Endodermal cell (in vitro differentiated cells): ENCODE data around the gene DNAJC12. TPM values are rescaled to one million over a fixed set of nuclear protein-coding genes. Genes with fewer than 3 reads are reported as not detected.

Experiments used
- DNase-seq: peaks from one replicate; pipeline ENCODE4 v3.0.0-alpha.2; 2017
- H3K27ac ChIP-seq: 2 replicates; pipeline ENCODE4 v1.5.1; 2013; ENCODE audit warnings: mild to moderate bottlenecking, low read depth, low read length, moderate library complexity
- H3K27me3 ChIP-seq: 2 replicates; pipeline ENCODE4 v1.6.1; 2013; ENCODE audit warnings: mild to moderate bottlenecking, low read length, moderate library complexity; ENCODE audit not compliant: insufficient read depth, control insufficient read depth, poor library complexity, severe bottlenecking
- H3K36me3 ChIP-seq: 2 replicates; pipeline ENCODE4 v1.7.0; 2013; ENCODE audit warnings: mild to moderate bottlenecking, low read length, moderate library complexity; ENCODE audit not compliant: control insufficient read depth, insufficient read depth
- H3K4me1 ChIP-seq: one replicate; pipeline ENCODE4 v1.7.0; 2013; ENCODE audit warnings: low read length; ENCODE audit not compliant: control insufficient read depth, insufficient read depth
- H3K4me3 ChIP-seq: 2 replicates; pipeline ENCODE4 v1.5.1; 2013; ENCODE audit warnings: mild to moderate bottlenecking, low read length, moderate library complexity
- H3K9ac ChIP-seq: 2 replicates; pipeline ENCODE4 v1.6.1; 2013; ENCODE audit warnings: mild to moderate bottlenecking, low read length, moderate library complexity; ENCODE audit not compliant: poor library complexity, severe bottlenecking; ENCODE audit errors: extremely low read depth
- H3K9me3 ChIP-seq: 2 replicates; pipeline ENCODE4 v1.6.1; 2013; ENCODE audit warnings: mild to moderate bottlenecking, low read length, moderate library complexity; ENCODE audit not compliant: control insufficient read depth
- H3K27ac Mint-ChIP-seq: 2 replicates; pipeline ENCODE4 v1.8.0; 2020; ENCODE audit warnings: mixed read lengths
- H3K27me3 Mint-ChIP-seq: 2 replicates; pipeline ENCODE4 v1.8.0; 2021; ENCODE audit warnings: mild to moderate bottlenecking, mixed read lengths; ENCODE audit not compliant: insufficient read depth
- H3K36me3 Mint-ChIP-seq: 2 replicates; pipeline ENCODE4 v1.8.0; 2020; ENCODE audit warnings: low read depth, mixed read lengths
- H3K4me1 Mint-ChIP-seq: 2 replicates; pipeline ENCODE4 v1.8.0; 2020; ENCODE audit warnings: mixed read lengths
- H3K4me3 Mint-ChIP-seq: 2 replicates; pipeline ENCODE4 v1.8.0; 2020; ENCODE audit warnings: mild to moderate bottlenecking, moderate library complexity, mixed read lengths
- H3K9me3 Mint-ChIP-seq: 2 replicates; pipeline ENCODE4 v1.8.0; 2020; ENCODE audit warnings: mild to moderate bottlenecking, mixed read lengths
- WGBS, 2 experiments: methylation state at CpG; one replicate each; pipeline versions ENCODE4 v1.1.5 to v1.1.7; 2013; ENCODE audit warnings: missing lambda C conversion rate in 2 of 2, mixed read lengths in 1 of 2; ENCODE audit not compliant: insufficient coverage in 1 of 2, insufficient read length in 1 of 2; 5-methylcytosine and 5-hydroxymethylcytosine counted together
- total RNA-seq, 2 donors: library from RNA; stranded (reverse); fragmentation: NEBNext Ultra II Directional in 1 of 2; extraction: Animal tissue kit (Norgen Biotek cat#: 25700) in 1 of 2; gene quantifications; 2 replicates in 1 of 2; 3 replicates in 1 of 2; pipeline ENCODE4 v1.2.1, GENCODE V29; 2021
- TF ChIP-seq, protein P1 (sequence below): fragments of 200-600 bp; sonication (generic); conservative IDR thresholded peaks from 2 replicates; pipeline ENCODE4 v1.5.0; 2021; ENCODE audit warnings: antibody characterized with exemption, mild to moderate bottlenecking

The DNAJC12 gene
- total RNA-seq, 2 donors from 2014 or later, result 0.59 TPM; not detected in 1

GRCh38 chr10:67784474-67784873, 53.5 kb downstream of the DNAJC12 start:
- Histone ChIP-seq H3K4me1 (no peaks in the 10 kb centered on the region), H3K27me3 (no peaks in the 10 kb centered on the region), H3K27ac (no peak overlapping the region), H3K36me3 (no peaks in the 10 kb centered on the region), H3K4me3 (no peak overlapping the region), H3K9me3 (no peaks in the 10 kb centered on the region), H3K9ac (no peak overlapping the region)
- Mint-ChIP-seq H3K4me1 (peaks cover 6% of the 10 kb centered on the region), H3K27me3 (no peaks in the 10 kb centered on the region), H3K36me3 (no peaks in the 10 kb centered on the region), H3K9me3 (no peaks in the 10 kb centered on the region), H3K27ac (no peak overlapping the region), H3K4me3 (no peak overlapping the region)
- DNase-seq, result no peak
- 83 to 85% methylated on average over 3 of the region's 3 CpGs for WGBS, 2 experiments
- TF ChIP-seq, protein P1, sequence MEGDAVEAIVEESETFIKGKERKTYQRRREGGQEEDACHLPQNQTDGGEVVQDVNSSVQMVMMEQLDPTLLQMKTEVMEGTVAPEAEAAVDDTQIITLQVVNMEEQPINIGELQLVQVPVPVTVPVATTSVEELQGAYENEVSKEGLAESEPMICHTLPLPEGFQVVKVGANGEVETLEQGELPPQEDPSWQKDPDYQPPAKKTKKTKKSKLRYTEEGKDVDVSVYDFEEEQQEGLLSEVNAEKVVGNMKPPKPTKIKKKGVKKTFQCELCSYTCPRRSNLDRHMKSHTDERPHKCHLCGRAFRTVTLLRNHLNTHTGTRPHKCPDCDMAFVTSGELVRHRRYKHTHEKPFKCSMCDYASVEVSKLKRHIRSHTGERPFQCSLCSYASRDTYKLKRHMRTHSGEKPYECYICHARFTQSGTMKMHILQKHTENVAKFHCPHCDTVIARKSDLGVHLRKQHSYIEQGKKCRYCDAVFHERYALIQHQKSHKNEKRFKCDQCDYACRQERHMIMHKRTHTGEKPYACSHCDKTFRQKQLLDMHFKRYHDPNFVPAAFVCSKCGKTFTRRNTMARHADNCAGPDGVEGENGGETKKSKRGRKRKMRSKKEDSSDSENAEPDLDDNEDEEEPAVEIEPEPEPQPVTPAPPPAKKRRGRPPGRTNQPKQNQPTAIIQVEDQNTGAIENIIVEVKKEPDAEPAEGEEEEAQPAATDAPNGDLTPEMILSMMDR, result no peak

- H3K36me3 ChIP-seq, result no peaks in the 10 kb centered on the region
Observed at GRCh38 chr10:67783606-67784294, 54.2 kb downstream of the DNAJC12 start.

DNA sequence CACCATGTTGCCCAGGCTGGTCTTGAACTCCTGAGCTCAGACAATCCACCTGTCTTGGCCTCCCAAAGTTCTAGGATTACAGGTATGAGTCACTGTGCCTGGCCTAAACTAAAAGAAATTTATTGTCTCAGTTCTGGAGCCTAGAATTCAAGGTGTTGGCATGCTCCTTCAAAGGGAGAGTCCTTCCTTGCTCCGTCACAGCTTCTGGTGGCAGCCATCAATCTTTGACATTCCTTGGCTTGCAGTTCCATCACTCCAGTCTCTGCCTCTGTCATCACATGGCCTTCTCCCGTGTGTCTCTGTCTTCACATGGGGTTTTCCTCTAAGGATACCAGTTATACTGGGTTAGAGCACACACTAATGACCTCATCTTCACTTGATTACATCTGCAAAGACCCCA, 55.5 kb downstream of the DNAJC12 start:
- Mint-ChIP-seq H3K4me3 (no peak overlapping the region), H3K9me3 (no peaks in the 10 kb centered on the region), H3K36me3 (no peaks in the 10 kb centered on the region), H3K27ac (no peak overlapping the region), H3K4me1 (no peaks in the 10 kb centered on the region), H3K27me3 (no peaks in the 10 kb centered on the region)
- H3K4me3 ChIP-seq, result no peak overlapping the region
- no peaks in the 10 kb centered on the region for H3K4me1 ChIP-seq
- no peak for DNase-seq
- 86 to 89% methylated on average over 1 to 2 of the region's 2 CpGs for WGBS, 2 experiments
- H3K9ac ChIP-seq, result no peak overlapping the region
- no peaks in the 10 kb centered on the region for H3K27me3 ChIP-seq
- TF ChIP-seq, protein P1, result no peak
- no peaks in the 10 kb centered on the region for H3K36me3 ChIP-seq
- H3K9me3 ChIP-seq, result no peaks in the 10 kb centered on the region
- no peak overlapping the region for H3K27ac ChIP-seq

More at GRCh38 chr10:67783606-67784294, 54.2 kb downstream of the DNAJC12 start:
- H3K27me3 Mint-ChIP-seq, result no peaks in the 10 kb centered on the region
- no peaks in the 10 kb centered on the region for H3K9me3 Mint-ChIP-seq
- Histone ChIP-seq H3K4me1 (no peaks in the 10 kb centered on the region), H3K9ac (no peak overlapping the region), H3K4me3 (no peak overlapping the region), H3K27me3 (no peaks in the 10 kb centered on the region), H3K27ac (no peak overlapping the region), H3K9me3 (no peaks in the 10 kb centered on the region)
- DNase-seq, result no peak
- no peak overlapping the region for H3K27ac Mint-ChIP-seq
- H3K4me3 Mint-ChIP-seq, result no peak overlapping the region
- TF ChIP-seq, protein P1, result no peak
- no peaks in the 10 kb centered on the region for H3K36me3 Mint-ChIP-seq
- 88 to 100% methylated on average over 5 of the region's 5 CpGs for WGBS, 2 experiments
- peaks cover 5% of the 10 kb centered on the region for H3K4me1 Mint-ChIP-seq
